HG03460 (cell line): ENCODE data around the gene SSBP3.

Source experiments
- ATAC-seq: cut with Tn5 transposase; IDR thresholded peaks from one replicate; pipeline ENCODE4 v1.9.1; 2021; ENCODE audit not compliant: unreplicated experiment

SSBP3 gene

GRCh38 chr1:54290506-54291184, 115.5 kb downstream of the SSBP3 start:
- ATAC-seq = no peak

- ATAC-seq = no peak
These were observed 116.4 kb downstream of the SSBP3 start for GRCh38 chr1:54289712-54290233.

- no peak for ATAC-seq
These were observed 118.4 kb downstream of the SSBP3 start for GRCh38 chr1:54287801-54288211.

- peak; percentile 53 for ATAC-seq
These were observed 119.0 kb downstream of the SSBP3 start for GRCh38 chr1:54287176-54287650.

GRCh38 chr1:54285815-54286345, 120.3 kb downstream of the SSBP3 start:
- ATAC-seq = no peak

GRCh38 chr1:54284781-54285529, 121.2 kb downstream of the SSBP3 start:
- no peak for ATAC-seq

- no peak for ATAC-seq
These were observed 122.4 kb downstream of the SSBP3 start for GRCh38 chr1:54283635-54284385.

- ATAC-seq = no peak
These were observed 123.9 kb downstream of the SSBP3 start for GRCh38 chr1:54282101-54282847.

- no peak for ATAC-seq
These were observed 125.5 kb downstream of the SSBP3 start for GRCh38 chr1:54280651-54281050.

GRCh38 chr1:54279457-54279856, 126.7 kb downstream of the SSBP3 start:
- ATAC-seq = no peak

GRCh38 chr1:54278941-54279422, 127.2 kb downstream of the SSBP3 start:
- ATAC-seq = no peak

GRCh38 chr1:54277451-54278341, 128.5 kb downstream of the SSBP3 start:
- no peak for ATAC-seq

- ATAC-seq = no peak
These were observed 129.4 kb downstream of the SSBP3 start for GRCh38 chr1:54276617-54277450.

- ATAC-seq = no peak
These were observed 130.8 kb downstream of the SSBP3 start for GRCh38 chr1:54275349-54275748.

GRCh38 chr1:54274881-54275280, 131.3 kb downstream of the SSBP3 start:
- ATAC-seq = no peak

- ATAC-seq = no peak
These were observed 131.7 kb downstream of the SSBP3 start for GRCh38 chr1:54274448-54274847.

- no peak for ATAC-seq
These were observed 132.4 kb downstream of the SSBP3 start for GRCh38 chr1:54273795-54274163.

- ATAC-seq = no peak
These were observed 133.0 kb downstream of the SSBP3 start for GRCh38 chr1:54273092-54273794.
